ENCODE results near the gene FAM76A. TPM values are rescaled to one million over a fixed set of nuclear protein-coding genes. Genes with fewer than 3 reads are reported as not detected.

FAM76A gene
- total RNA-seq, 1 donor, result 10.2 TPM

Small RNA genes lying within 50 kb of the gene (small RNA-seq; reads per million reads assigned to genes)
- gene AL020997.2, result 1.8 reads per million, percentile 64 among the genes with 10 or more reads in this experiment
- gene RNU6-424P, result not detected

Other genes with a start within 250 kb of the FAM76A start
- gene WASF2, start 235.8 kb upstream of the FAM76A start, total RNA-seq, result 43.9 TPM
- gene AHDC1, start 121.8 kb upstream of the FAM76A start, total RNA-seq, result 20.5 TPM
- gene FGR, start 90.8 kb upstream of the FAM76A start, total RNA-seq, result 10.8 TPM
- gene IFI6, start 53.8 kb upstream of the FAM76A start, total RNA-seq, result 118 TPM
- gene STX12, start 47.3 kb downstream of the FAM76A start, total RNA-seq, result 7.5 TPM
- gene PPP1R8, start 104.8 kb downstream of the FAM76A start, total RNA-seq, result 37.4 TPM
- gene THEMIS2, start 146.6 kb downstream of the FAM76A start, total RNA-seq, result 181 TPM
- gene RPA2, start 188.6 kb downstream of the FAM76A start, total RNA-seq, result 43.4 TPM
- 9.7 TPM for gene SMPDL3B, start 209.0 kb downstream of the FAM76A start, total RNA-seq
- gene XKR8, start 234.0 kb downstream of the FAM76A start, total RNA-seq, result 5.7 TPM

Data from hematopoietic multipotent progenitor cell (in vitro differentiated cells).